ENCODE results near the gene TDP1.

TDP1 gene

GRCh38 chr14:89922031-89922907 is 33.5 kb upstream of the TDP1 start:
- H3K36me3 ChIP-seq (ENCODE audit: low read depth): peaks cover 13% of the 10 kb centered on the region
- no peak overlapping the region for H3K4me3 ChIP-seq (ENCODE audit: severe bottlenecking)
- DNase-seq (ENCODE audit: low spot score): no peak
- H3K9me3 ChIP-seq (ENCODE audit: severe bottlenecking): no peaks in the 10 kb centered on the region
- no peaks in the 10 kb centered on the region for H3K27me3 ChIP-seq (ENCODE audit: insufficient read depth, poor library complexity, severe bottlenecking)
- ATAC-seq (ENCODE audit: low read depth): peak; percentile 86
- peak overlapping the region; percentile 23 for H3K27ac ChIP-seq (ENCODE audit: poor library complexity, severe bottlenecking)
- peaks cover 21% of the 10 kb centered on the region for H3K4me1 ChIP-seq (ENCODE audit: insufficient read depth, poor library complexity, severe bottlenecking)
- TF ChIP-seq, protein P1, sequence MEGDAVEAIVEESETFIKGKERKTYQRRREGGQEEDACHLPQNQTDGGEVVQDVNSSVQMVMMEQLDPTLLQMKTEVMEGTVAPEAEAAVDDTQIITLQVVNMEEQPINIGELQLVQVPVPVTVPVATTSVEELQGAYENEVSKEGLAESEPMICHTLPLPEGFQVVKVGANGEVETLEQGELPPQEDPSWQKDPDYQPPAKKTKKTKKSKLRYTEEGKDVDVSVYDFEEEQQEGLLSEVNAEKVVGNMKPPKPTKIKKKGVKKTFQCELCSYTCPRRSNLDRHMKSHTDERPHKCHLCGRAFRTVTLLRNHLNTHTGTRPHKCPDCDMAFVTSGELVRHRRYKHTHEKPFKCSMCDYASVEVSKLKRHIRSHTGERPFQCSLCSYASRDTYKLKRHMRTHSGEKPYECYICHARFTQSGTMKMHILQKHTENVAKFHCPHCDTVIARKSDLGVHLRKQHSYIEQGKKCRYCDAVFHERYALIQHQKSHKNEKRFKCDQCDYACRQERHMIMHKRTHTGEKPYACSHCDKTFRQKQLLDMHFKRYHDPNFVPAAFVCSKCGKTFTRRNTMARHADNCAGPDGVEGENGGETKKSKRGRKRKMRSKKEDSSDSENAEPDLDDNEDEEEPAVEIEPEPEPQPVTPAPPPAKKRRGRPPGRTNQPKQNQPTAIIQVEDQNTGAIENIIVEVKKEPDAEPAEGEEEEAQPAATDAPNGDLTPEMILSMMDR (IDR thresholded peaks at IDR 0.05; ENCODE audit: poor library complexity, severe bottlenecking): no peak

GRCh38 chr14:89924268-89924667 is 31.5 kb upstream of the TDP1 start:
- peaks cover 21% of the 10 kb centered on the region for H3K4me1 ChIP-seq (ENCODE audit: insufficient read depth, poor library complexity, severe bottlenecking)
- TF ChIP-seq, protein P1 (IDR thresholded peaks at IDR 0.05; ENCODE audit: poor library complexity, severe bottlenecking): no peak
- peaks cover 19% of the 10 kb centered on the region for H3K36me3 ChIP-seq (ENCODE audit: low read depth)
- H3K27me3 ChIP-seq (ENCODE audit: insufficient read depth, poor library complexity, severe bottlenecking): no peaks in the 10 kb centered on the region
- H3K27ac ChIP-seq (ENCODE audit: poor library complexity, severe bottlenecking): no peak overlapping the region
- ATAC-seq (ENCODE audit: low read depth): no peak
- H3K4me3 ChIP-seq (ENCODE audit: severe bottlenecking): no peak overlapping the region
- no peak for DNase-seq (ENCODE audit: low spot score)
- no peaks in the 10 kb centered on the region for H3K9me3 ChIP-seq (ENCODE audit: severe bottlenecking)

DNA sequence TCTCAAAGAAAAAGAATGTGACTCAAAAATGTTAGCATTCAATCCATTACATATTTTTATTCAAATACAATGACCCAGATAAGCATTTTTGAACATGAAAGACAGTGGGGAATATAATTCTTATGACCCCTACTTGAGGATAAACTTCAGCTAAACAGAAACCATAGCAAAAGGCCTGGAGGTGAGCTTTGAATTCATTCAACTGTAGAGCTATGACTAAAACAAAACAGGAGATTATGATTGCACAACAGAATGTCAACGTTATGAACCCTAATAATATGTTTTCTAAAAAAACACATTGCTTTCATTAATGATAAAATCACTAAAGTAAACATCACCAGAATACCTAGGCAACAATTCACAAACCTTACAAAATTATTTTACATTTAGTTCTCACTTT is 29.0 kb upstream of the TDP1 start:
- H3K9me3 ChIP-seq (ENCODE audit: severe bottlenecking): no peaks in the 10 kb centered on the region
- H3K27me3 ChIP-seq (ENCODE audit: insufficient read depth, poor library complexity, severe bottlenecking): no peaks in the 10 kb centered on the region
- H3K4me3 ChIP-seq (ENCODE audit: severe bottlenecking): no peak overlapping the region
- H3K36me3 ChIP-seq (ENCODE audit: low read depth): peaks cover 33% of the 10 kb centered on the region
- peak; percentile 63; the same call in 2 of the 3 replicates for ATAC-seq (ENCODE audit: low read depth)
- H3K27ac ChIP-seq (ENCODE audit: poor library complexity, severe bottlenecking): no peak overlapping the region
- DNase-seq (ENCODE audit: low spot score): no peak
- H3K4me1 ChIP-seq (ENCODE audit: insufficient read depth, poor library complexity, severe bottlenecking): peaks cover 21% of the 10 kb centered on the region
- TF ChIP-seq, protein P1 (IDR thresholded peaks at IDR 0.05; ENCODE audit: poor library complexity, severe bottlenecking): no peak

DNA sequence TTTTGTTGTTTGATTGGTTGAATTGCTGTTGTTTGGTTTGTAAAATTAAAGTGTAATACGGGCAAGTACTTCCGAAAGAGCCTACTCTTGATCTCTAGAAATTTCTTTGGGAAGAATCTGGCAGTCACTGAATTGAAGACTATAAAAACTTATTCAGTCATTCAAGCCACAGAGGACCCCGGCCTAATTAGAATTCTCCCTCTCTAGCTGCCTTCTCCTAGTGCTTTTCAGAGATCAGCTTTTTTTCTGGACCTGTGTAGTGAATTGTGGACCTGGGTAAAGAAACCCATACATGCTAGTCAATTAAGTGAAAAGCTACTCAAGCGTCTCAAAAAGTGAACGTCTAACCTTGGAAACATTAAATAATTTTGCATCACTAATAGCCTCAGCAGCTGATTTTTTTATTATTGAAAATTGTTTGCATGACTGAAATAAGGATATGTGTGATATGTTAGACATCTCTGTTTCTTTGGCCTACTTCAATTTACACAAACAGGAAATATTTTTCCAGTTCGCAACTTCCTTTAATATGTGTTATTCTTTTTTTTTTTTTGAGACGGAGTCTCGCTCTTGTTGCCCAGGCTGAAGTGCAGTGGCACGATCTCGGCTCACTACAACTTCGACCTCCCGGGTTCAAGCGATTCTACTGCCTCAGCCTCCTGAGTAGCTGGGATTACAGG is 28.4 kb upstream of the TDP1 start:
- TF ChIP-seq, protein P1 (IDR thresholded peaks at IDR 0.05; ENCODE audit: poor library complexity, severe bottlenecking): no peak
- ATAC-seq (ENCODE audit: low read depth) (no peak), DNase-seq (ENCODE audit: low spot score) (no peak)
- Histone ChIP-seq H3K4me1 (ENCODE audit: insufficient read depth, poor library complexity, severe bottlenecking) (peaks cover 17% of the 10 kb centered on the region), H3K27ac (ENCODE audit: poor library complexity, severe bottlenecking) (no peak overlapping the region), H3K36me3 (ENCODE audit: low read depth) (peaks cover 39% of the 10 kb centered on the region), H3K27me3 (ENCODE audit: insufficient read depth, poor library complexity, severe bottlenecking) (no peaks in the 10 kb centered on the region), H3K9me3 (ENCODE audit: severe bottlenecking) (no peaks in the 10 kb centered on the region), H3K4me3 (ENCODE audit: severe bottlenecking) (no peak overlapping the region)
